Neural progenitor cell (in vitro differentiated cells): ENCODE measurements around the gene MAPRE2. TPM values are rescaled to one million over a fixed set of nuclear protein-coding genes. Genes with fewer than 3 reads are reported as not detected.

ENCODE experiments used
- DNase-seq: peaks from one replicate; pipeline ENCODE4 v3.0.0-alpha.2; 2016; ENCODE audit warnings: low spot score
- H2AFZ ChIP-seq: fragments of 200-600 bp; sonication (generic); replicated peaks from 2 replicates; pipeline ENCODE4 v1.6.1; 2016; ENCODE audit warnings: antibody characterized with exemption
- H3F3A ChIP-seq: fragments of 200-600 bp; sonication (generic); 2 replicates; pipeline ENCODE4 v1.6.1; 2016; ENCODE audit warnings: antibody characterized with exemption, low read depth
- H3K27ac ChIP-seq: fragments of 200-600 bp; sonication (generic); 2 replicates; pipeline ENCODE4 v1.5.1; 2016; ENCODE audit warnings: mild to moderate bottlenecking
- H3K27me3 ChIP-seq: fragments of 200-600 bp; sonication (generic); 2 replicates; pipeline ENCODE4 v1.6.1; 2016; ENCODE audit warnings: mild to moderate bottlenecking, moderate library complexity
- H3K36me3 ChIP-seq: fragments of 200-600 bp; sonication (generic); 2 replicates; pipeline ENCODE4 v1.5.1; 2016
- H3K4me1 ChIP-seq: fragments of 200-600 bp; sonication (generic); 2 replicates; pipeline ENCODE4 v1.6.1; 2016; ENCODE audit warnings: mixed run types
- H3K4me2 ChIP-seq: fragments of 200-600 bp; sonication (generic); 2 replicates; pipeline ENCODE4 v1.6.1; 2016
- H3K4me3 ChIP-seq: fragments of 200-600 bp; sonication (generic); 2 replicates; pipeline ENCODE4 v1.5.1; 2016
- H3K79me2 ChIP-seq: fragments of 200-600 bp; sonication (generic); 2 replicates; pipeline ENCODE4 v1.6.1; 2016; ENCODE audit warnings: low read depth
- H3K9ac ChIP-seq: fragments of 200-600 bp; sonication (generic); 2 replicates; pipeline ENCODE4 v1.6.1; 2016
- H3K9me3 ChIP-seq: fragments of 200-600 bp; sonication (generic); 2 replicates; pipeline ENCODE4 v1.5.1; 2016; ENCODE audit warnings: low read depth
- H4K20me1 ChIP-seq: fragments of 200-600 bp; sonication (generic); 2 replicates; pipeline ENCODE4 v1.6.1; 2016; ENCODE audit warnings: low read depth
- H3K27ac Mint-ChIP-seq: 3 replicates; pipeline ENCODE4 v1.8.0; 2021; ENCODE audit warnings: mixed read lengths
- H3K27me3 Mint-ChIP-seq: 2 replicates; pipeline ENCODE4 v1.8.0; 2022; ENCODE audit warnings: low read depth, mild to moderate bottlenecking, inconsistent platforms, moderate library complexity, mixed read lengths; ENCODE audit not compliant: insufficient read depth
- H3K36me3 Mint-ChIP-seq: 3 replicates; pipeline ENCODE4 v1.8.0; 2021; ENCODE audit warnings: mixed read lengths
- H3K4me1 Mint-ChIP-seq: 3 replicates; pipeline ENCODE4 v1.8.0; 2021; ENCODE audit warnings: mixed read lengths
- H3K4me3 Mint-ChIP-seq: 3 replicates; pipeline ENCODE4 v1.8.0; 2021; ENCODE audit warnings: mild to moderate bottlenecking, moderate library complexity, mixed read lengths
- H3K9me3 Mint-ChIP-seq: 3 replicates; pipeline ENCODE4 v1.8.0; 2020; ENCODE audit warnings: mixed read lengths
- EZH2 ChIP-seq: fragments of 200-600 bp; sonication (generic); IDR thresholded peaks from 2 replicates; pipeline ENCODE4 v1.6.1; 2017; ENCODE audit warnings: antibody characterized with exemption, mild to moderate bottlenecking, moderate library complexity
- EZH2phosphoT487 ChIP-seq: fragments of 200-600 bp; sonication (generic); IDR thresholded peaks from 2 replicates; pipeline ENCODE4 v1.6.1; 2017; ENCODE audit warnings: antibody characterized with exemption
- total RNA-seq: library from RNA; depleted of rRNA; stranded (reverse); fragments of >200 nt; gene quantifications from 2 replicates; pipeline ENCODE4 v1.2.3, GENCODE V29; 2015; ENCODE audit warnings: low replicate concordance
- TF ChIP-seq, protein P1 (sequence below): fragments of 200-600 bp; sonication (generic); IDR thresholded peaks from 2 replicates; pipeline ENCODE4 v1.5.1; 2017; ENCODE audit warnings: antibody characterized with exemption, mild to moderate bottlenecking

MAPRE2 gene
- total RNA-seq, 1 donor from 2014 or later: 34.6 TPM

GRCh38 chr18:35000457-35000856 is 40.8 kb upstream of the MAPRE2 start:
- no peak overlapping the region for H2AFZ ChIP-seq
- no peaks in the 10 kb centered on the region for H4K20me1 ChIP-seq
- Mint-ChIP-seq H3K27ac (no peak overlapping the region), H3K9me3 (peaks cover 8% of the 10 kb centered on the region), H3K4me1 (peaks cover 15% of the 10 kb centered on the region), H3K36me3 (no peaks in the 10 kb centered on the region), H3K27me3 (peaks cover 2% of the 10 kb centered on the region), H3K4me3 (no peak overlapping the region)
- no peak overlapping the region for H3K9ac ChIP-seq
- no peak overlapping the region for H3K4me3 ChIP-seq
- H3K4me2 ChIP-seq: peak overlapping the region; percentile 6
- H3K9me3 ChIP-seq: no peaks in the 10 kb centered on the region
- no peaks in the 10 kb centered on the region for H3K79me2 ChIP-seq
- H3K27ac ChIP-seq: peak overlapping the region; percentile 44
- H3K27me3 ChIP-seq: no peaks in the 10 kb centered on the region
- H3K4me1 ChIP-seq: peaks cover 13% of the 10 kb centered on the region
- H3K36me3 ChIP-seq: no peaks in the 10 kb centered on the region
- TF ChIP-seq EZH2: no peak
- no peak for TF ChIP-seq EZH2phosphoT487
- peak; percentile 10 for DNase-seq
- H3F3A ChIP-seq: peaks cover 16% of the 10 kb centered on the region

- no peak overlapping the region for H3K4me3 Mint-ChIP-seq
Measured at GRCh38 chr18:35002120-35002519, 39.1 kb upstream of the MAPRE2 start.

GRCh38 chr18:35005963-35006577 is 35.1 kb upstream of the MAPRE2 start:
- H3K27me3 ChIP-seq: no peaks in the 10 kb centered on the region
- no peak overlapping the region for H3K9ac ChIP-seq
- H3K4me1 Mint-ChIP-seq: no peaks in the 10 kb centered on the region
- H3K36me3 Mint-ChIP-seq: no peaks in the 10 kb centered on the region
- H3F3A ChIP-seq: no peaks in the 10 kb centered on the region
- no peaks in the 10 kb centered on the region for H4K20me1 ChIP-seq
- H3K4me3 ChIP-seq: no peak overlapping the region
- H3K9me3 ChIP-seq: no peaks in the 10 kb centered on the region
- H3K4me3 Mint-ChIP-seq: no peak overlapping the region
- no peaks in the 10 kb centered on the region for H3K9me3 Mint-ChIP-seq
- no peaks in the 10 kb centered on the region for H3K4me1 ChIP-seq
- H3K27me3 Mint-ChIP-seq: no peaks in the 10 kb centered on the region
- no peak overlapping the region for H3K27ac ChIP-seq
- H2AFZ ChIP-seq: peak overlapping the region; percentile 91
- DNase-seq: peak; percentile 67
- TF ChIP-seq, protein P1, sequence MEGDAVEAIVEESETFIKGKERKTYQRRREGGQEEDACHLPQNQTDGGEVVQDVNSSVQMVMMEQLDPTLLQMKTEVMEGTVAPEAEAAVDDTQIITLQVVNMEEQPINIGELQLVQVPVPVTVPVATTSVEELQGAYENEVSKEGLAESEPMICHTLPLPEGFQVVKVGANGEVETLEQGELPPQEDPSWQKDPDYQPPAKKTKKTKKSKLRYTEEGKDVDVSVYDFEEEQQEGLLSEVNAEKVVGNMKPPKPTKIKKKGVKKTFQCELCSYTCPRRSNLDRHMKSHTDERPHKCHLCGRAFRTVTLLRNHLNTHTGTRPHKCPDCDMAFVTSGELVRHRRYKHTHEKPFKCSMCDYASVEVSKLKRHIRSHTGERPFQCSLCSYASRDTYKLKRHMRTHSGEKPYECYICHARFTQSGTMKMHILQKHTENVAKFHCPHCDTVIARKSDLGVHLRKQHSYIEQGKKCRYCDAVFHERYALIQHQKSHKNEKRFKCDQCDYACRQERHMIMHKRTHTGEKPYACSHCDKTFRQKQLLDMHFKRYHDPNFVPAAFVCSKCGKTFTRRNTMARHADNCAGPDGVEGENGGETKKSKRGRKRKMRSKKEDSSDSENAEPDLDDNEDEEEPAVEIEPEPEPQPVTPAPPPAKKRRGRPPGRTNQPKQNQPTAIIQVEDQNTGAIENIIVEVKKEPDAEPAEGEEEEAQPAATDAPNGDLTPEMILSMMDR: peak; percentile 72
- TF ChIP-seq EZH2: no peak
- no peaks in the 10 kb centered on the region for H3K36me3 ChIP-seq
- H3K79me2 ChIP-seq: no peaks in the 10 kb centered on the region
- peak overlapping the region; percentile 30 for H3K4me2 ChIP-seq
- H3K27ac Mint-ChIP-seq: no peak overlapping the region

More at GRCh38 chr18:35002120-35002519, 39.1 kb upstream of the MAPRE2 start:
- Histone ChIP-seq H3K4me3 (no peak overlapping the region), H3K4me1 (peaks cover 13% of the 10 kb centered on the region), H3K9me3 (no peaks in the 10 kb centered on the region), H4K20me1 (no peaks in the 10 kb centered on the region), H3K27ac (no peak overlapping the region), H3K9ac (no peak overlapping the region), H3K27me3 (no peaks in the 10 kb centered on the region), H3K79me2 (no peaks in the 10 kb centered on the region), H3F3A (peaks cover 16% of the 10 kb centered on the region), H3K36me3 (no peaks in the 10 kb centered on the region), H3K4me2 (no peak overlapping the region), H2AFZ (no peak overlapping the region)
- Mint-ChIP-seq H3K4me1 (peaks cover 15% of the 10 kb centered on the region), H3K27ac (no peak overlapping the region), H3K9me3 (peaks cover 2% of the 10 kb centered on the region), H3K36me3 (no peaks in the 10 kb centered on the region), H3K27me3 (peaks cover 2% of the 10 kb centered on the region)
- no peak for DNase-seq
- TF ChIP-seq EZH2 (no peak), EZH2phosphoT487 (no peak)

- H3K4me1 Mint-ChIP-seq: no peaks in the 10 kb centered on the region
- DNase-seq: no peak
- H3K9me3 ChIP-seq: no peaks in the 10 kb centered on the region
- H3K9ac ChIP-seq: no peak overlapping the region
- TF ChIP-seq EZH2 (no peak), EZH2phosphoT487 (no peak)
- TF ChIP-seq, protein P1: no peak
- H3K27me3 ChIP-seq: no peaks in the 10 kb centered on the region
- no peaks in the 10 kb centered on the region for H4K20me1 ChIP-seq
- H3K27ac Mint-ChIP-seq: no peak overlapping the region
- H3K4me3 ChIP-seq: no peak overlapping the region
- no peak overlapping the region for H3K4me2 ChIP-seq
- H3K9me3 Mint-ChIP-seq: no peaks in the 10 kb centered on the region
- no peaks in the 10 kb centered on the region for H3K79me2 ChIP-seq
- no peak overlapping the region for H2AFZ ChIP-seq
- no peak overlapping the region for H3K27ac ChIP-seq
- H3K36me3 Mint-ChIP-seq: no peaks in the 10 kb centered on the region
- H3K4me1 ChIP-seq: no peaks in the 10 kb centered on the region
- H3K36me3 ChIP-seq: no peaks in the 10 kb centered on the region
- H3F3A ChIP-seq: no peaks in the 10 kb centered on the region
- H3K4me3 Mint-ChIP-seq: no peak overlapping the region
- H3K27me3 Mint-ChIP-seq: no peaks in the 10 kb centered on the region
Measured at GRCh38 chr18:35010156-35010555, 31.1 kb upstream of the MAPRE2 start.
